NCI-H345 treated with DMSO at 0.1 percent for 48 hours (cell line): ENCODE measurements around the gene GTF2F2.

ENCODE experiments used
- DNase-seq: peaks from one replicate; lab custom pipeline; 2025; ENCODE audit not compliant: unreplicated experiment; lab: John Stamatoyannopoulos, UW

GTF2F2 gene

GRCh38 chr13:45332036-45332830 lies 211.9 kb downstream of the GTF2F2 start:
- no peak for DNase-seq

- DNase-seq, result no peak
These were observed 212.5 kb downstream of the GTF2F2 start for GRCh38 chr13:45332831-45333219.

- no peak for DNase-seq
These were observed 213.1 kb downstream of the GTF2F2 start for GRCh38 chr13:45333251-45333976.
